HL-60 (cell line): Measurements from ENCODE around the gene HCN4.

Experiments used
- CTCF ChIP-seq: IDR thresholded peaks from one replicate; pipeline ENCODE4 v1.5.1; 2011; ENCODE audit warnings: low read length, control low read depth, inconsistent platforms; ENCODE audit not compliant: insufficient read depth
- POLR2AphosphoS5 ChIP-seq: IDR thresholded peaks from 2 replicates; pipeline ENCODE4 v1.6.1; 2012; ENCODE audit warnings: low read depth
- REST ChIP-seq: IDR thresholded peaks from 2 replicates; pipeline ENCODE4 v1.6.1; 2012; ENCODE audit warnings: low read depth; ENCODE audit not compliant: insufficient replicate concordance

- TF ChIP-seq REST (no peak), CTCF (no peak), POLR2AphosphoS5 (no peak)
Observed at GRCh38 chr15:73330206-73331051, 38.3 kb downstream of the HCN4 start.
